ENCODE data around the gene CSAD.

GRCh38 chr12:53180220-53180930 lies at the start of gene CSAD, which contains the start of gene ZNF740:
- TF ChIP-seq CTCF (IDR thresholded peaks at IDR 0.05) (no peak), POLR2AphosphoS5 (IDR thresholded peaks at IDR 0.05; ENCODE audit: low read depth, low read length) (peak; percentile 74), REST (IDR thresholded peaks at IDR 0.05; ENCODE audit: insufficient read depth in 1 of 2, low read depth in 2 of 2, low read length in 1 of 2) (no peak), TCF7L2 (IDR thresholded peaks at IDR 0.05; ENCODE audit: low read depth, low read length) (no peak)
